ENCODE measurements around the gene ABCC3.
A peak's percentile ranks its signal among the peaks of the same experiment; 100 is the strongest.
"Not testable (repeated sequence)": the region's sequence is repeated elsewhere in the genome, so short reads cannot be mapped to it uniquely, and the experiment has no call there.

The ABCC3 gene

DNA sequence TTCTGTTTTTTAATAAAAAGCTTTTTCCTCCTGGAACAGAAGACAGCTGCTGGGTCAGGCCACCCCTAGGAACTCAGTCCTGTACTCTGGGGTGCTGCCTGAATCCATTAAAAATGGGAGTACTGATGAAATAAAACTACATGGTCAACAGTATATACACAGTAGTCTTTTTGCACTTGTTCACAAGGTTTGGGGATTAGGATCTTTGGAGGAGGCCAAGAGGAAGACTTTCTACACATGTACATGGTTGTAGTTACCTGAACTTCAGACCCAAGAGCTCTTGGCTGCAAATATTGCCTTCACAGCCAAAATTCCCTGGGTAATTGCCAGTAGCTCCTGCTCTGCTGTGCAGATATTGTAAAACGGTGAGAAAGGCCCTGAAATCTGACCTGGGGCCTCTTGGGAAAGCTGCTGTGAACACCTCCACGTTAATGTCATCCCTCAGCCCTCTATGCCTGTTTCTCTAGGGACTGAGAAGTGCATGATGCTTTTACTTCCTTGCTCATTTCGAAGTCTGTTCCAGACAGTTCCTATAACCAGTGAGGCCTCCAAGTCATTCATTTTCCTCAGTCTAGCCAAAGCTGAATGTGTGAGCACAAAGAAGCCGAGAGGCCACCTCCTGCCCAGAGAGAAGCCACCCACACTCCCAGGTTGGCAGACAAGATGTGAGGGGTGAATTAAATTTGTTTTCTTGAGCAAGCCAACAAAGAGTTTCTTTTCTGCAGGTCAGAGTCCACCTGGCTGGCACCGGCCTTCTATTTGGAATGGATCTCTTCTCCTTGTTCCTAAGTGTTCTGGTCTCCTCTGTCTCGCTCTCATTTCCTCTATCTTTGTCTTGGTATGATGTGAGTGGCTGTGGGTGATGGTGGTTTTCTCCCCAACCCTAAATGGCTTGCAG, 57.1 kb downstream of the ABCC3 start:
- FAIRE-seq: no peak
- DNase-seq (ENCODE audit: extremely low spot score, insufficient read length, low read depth): no peak

DNA sequence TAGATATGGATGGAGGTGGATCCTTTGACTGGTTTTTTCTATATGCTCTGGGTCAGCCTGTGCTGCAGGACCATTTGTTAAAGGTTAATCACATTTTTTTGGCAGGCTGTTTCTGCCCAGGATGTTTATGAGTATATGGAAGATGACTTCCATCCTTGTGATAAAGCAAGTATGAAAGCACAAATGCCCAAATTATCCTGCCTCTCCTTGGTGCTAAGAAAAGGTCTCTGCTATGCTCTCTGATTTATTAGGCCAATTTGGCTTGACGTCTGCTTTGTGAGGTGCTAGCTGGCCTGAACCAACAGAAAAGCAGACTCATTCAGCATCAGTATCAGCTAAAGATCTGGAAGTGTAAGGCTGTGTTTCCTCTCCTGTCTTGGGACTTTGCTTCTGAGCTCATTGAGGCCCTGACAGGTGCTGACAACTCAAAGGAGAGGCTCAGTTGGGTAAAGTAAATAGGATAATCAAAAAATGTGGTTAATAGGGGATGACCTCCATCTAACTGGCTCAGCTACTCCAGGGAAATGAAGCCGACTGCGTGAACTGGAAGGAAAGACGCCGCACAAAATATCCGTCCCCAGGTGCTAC, 57.9 kb downstream of the ABCC3 start:
- DNase-seq (ENCODE audit: extremely low spot score, insufficient read length, low read depth) (no peak), FAIRE-seq (no peak)

DNA sequence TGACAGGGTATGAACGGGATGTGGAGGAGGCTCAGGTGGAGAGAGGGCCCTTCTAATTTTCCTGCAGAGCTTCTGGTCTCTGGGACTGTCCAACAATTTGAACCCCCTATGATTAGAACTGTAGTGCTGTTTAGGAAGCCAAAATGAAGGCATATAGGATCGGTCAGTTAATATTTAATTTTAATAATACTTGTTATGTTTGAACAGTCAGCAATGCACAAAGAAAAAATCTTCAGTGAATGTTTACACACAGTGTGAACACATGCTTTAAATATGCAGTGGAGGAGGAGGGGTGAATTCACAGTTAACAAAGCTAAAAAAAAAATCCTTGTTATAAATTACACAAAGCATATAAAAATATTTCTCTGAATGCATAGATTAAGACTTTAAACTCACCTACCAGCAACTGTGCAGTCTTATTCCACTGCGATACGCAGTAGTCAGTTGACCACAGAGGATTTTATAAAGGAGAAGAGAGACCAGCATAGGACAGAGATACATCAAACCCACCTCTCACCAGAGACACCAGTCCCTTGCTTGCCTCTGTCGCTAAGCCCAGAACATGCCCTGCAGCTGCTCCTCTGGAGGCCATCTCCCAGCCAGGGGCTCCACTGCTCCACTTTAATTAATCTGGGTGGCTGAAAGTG, 58.5 kb downstream of the ABCC3 start:
- FAIRE-seq (no peak), DNase-seq (ENCODE audit: extremely low spot score, insufficient read length, low read depth) (no peak)

DNA sequence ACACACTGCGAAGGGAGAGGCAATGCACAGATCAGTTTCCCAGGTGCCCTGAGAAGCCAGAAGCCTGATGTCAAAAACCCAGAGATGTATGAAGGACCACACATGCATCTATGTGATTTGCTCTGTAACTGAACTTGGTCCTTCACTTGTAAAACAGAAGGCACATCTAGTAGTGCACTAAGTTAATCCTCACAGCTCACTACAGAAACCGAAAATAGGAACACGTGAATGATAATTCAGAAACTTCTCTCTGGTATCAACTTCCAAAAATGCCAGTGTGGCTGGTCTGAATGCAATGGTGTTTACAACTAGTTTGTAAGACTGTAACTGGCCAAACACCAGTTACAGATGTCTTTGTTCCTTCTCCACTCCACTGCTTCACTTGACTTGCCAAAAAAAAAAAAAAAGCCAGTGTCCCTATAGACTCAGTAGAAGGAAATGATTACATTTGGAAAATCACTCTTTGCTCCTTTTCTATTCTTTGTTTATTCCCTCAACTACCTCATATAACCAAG, 61.7 kb downstream of the ABCC3 start:
- no peak for FAIRE-seq
- no peak for DNase-seq (ENCODE audit: extremely low spot score, insufficient read length, low read depth)

DNA sequence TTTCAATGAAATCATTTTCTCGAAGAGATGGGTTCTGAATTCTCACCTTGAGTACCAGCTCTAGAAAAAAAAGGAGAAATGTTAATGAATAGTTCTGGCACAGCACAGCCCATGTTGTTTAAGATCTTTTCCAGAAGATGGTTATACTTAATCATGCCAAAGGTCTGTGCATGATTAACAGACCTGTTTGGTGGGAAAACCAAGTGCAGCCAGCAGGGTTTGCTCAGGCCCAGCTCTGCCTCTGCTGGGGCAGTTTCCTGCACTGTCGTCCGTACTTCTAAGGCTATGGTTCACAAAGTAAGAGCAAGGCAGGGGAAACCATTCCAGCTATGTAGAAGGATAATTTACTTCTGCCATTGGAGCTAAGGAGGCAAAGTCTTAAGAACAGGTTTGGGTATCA, 62.4 kb downstream of the ABCC3 start:
- FAIRE-seq (no peak), DNase-seq (ENCODE audit: extremely low spot score, insufficient read length, low read depth) (no peak)

DNA sequence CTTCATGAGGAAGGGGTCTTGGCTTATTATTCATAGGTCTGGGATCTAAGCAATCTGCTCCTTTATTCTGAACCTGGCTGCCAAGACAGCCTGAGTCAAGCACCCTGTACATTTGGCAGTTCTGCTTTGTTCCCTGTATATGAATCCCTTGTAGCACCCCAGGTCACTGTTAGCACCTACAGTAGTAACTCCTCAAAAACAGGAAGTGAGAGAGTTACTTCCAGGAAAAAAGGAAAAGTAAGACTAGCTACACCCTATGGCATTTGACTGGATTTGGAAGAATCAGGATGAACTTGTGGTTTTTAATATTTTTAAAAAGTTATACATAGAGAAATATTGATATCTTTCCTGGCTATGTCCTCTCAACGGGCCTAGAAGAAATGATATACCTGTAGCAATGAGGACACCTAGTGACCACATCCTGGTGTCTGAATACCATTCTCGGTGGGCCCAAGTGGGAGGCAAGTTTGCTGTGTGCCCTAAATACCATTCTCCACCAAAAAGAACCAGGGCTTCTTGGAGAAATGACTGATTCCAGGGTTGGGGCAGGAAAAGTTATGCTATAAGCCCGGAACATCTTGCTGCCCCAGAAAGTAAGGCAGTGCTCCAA, 63.1 kb downstream of the ABCC3 start:
- FAIRE-seq: no peak

DNA sequence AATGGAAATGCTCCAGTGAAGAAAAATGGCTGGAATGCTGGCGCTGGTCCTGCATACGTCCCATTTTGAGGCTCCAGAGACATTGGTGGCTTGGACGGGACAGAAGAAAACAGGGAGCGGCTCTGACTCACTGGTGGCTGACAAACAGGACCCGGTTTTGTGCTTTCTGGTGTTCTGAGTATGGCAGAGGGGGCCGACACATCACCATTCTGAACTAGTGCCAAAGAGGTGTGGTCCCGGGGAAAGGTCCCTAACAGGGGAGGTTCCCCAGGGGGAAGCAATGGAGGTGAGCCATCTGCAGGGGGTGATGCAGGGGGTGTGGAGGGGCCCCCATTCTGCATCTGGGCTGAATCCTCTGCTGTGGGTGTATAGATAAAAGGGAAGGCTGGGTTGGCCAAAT, 64.7 kb downstream of the ABCC3 start:
- DNase-seq (ENCODE audit: extremely low spot score, insufficient read length, low read depth): no peak
- FAIRE-seq: no peak

More for the DNA sequence above, 63.1 kb downstream of the ABCC3 start:
- DNase-seq (ENCODE audit: extremely low spot score, insufficient read length, low read depth): no peak

DNA sequence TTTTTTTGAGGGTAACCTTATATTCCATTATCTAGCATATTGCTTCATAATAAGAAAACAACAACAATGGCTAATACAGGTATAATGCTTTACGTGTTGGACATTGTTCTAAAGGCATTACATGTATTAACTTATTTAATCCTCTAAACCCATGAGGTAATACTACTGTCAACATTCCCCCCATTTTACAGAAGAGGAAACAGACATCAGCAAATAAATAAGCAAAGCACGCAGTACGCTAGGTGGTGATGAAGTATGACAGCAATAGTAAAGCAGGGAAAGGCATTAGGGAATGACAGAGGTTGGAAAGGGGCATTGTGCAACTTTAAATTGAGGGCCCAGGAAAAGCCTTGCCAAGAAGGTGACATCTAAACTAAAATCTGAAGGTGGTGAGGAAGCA, 68.5 kb downstream of the ABCC3 start:
- DNase-seq (ENCODE audit: extremely low spot score, insufficient read length, low read depth) (no peak), FAIRE-seq (no peak)

DNA sequence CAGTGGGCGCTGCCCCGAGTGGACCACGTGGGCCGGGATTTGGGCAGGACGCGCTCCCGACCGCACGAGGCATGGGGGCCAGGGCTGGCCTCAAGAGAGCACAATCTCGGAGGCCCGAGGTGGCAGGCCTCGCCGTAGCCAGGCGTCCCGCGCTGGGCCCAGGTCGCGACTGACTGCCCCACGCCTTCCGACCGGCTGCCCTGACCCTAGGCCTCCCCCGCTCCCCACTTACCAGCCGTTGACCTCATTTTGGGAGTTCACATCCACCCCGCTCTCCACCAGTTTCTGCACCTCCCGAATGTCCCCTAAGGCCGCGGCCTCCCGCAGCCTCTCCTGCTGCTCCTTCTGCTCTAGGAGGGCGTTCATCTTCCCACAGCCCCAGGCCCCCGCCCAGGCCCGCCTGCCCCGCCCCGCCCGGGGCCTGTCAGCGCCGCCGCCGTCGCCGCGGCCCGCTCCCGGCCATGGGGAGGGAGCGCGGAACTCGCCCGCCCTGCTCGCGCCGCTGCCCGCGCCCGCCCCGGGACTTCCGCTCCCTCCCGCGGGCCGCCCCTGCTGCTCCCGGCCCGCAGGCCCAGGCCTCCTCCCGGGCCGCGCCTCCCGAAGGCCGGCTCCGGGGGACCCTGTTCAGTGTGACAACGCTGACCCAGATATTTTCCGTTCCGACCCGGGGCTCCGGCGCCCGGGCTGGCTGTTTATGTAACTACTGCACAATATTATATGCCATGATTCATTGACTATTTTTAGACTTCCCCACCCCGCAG, 72.8 kb downstream of the ABCC3 start, which contains the start of gene ANKRD40:
TSS of gene ANKRD40 (minus strand) at position 626 of the 761 bp plus-strand sequence. CDS start at position 366, 260 bp downstream.
- FAIRE-seq (peak; percentile 68), DNase-seq (ENCODE audit: extremely low spot score, insufficient read length, low read depth) (peak; percentile 72)

DNA sequence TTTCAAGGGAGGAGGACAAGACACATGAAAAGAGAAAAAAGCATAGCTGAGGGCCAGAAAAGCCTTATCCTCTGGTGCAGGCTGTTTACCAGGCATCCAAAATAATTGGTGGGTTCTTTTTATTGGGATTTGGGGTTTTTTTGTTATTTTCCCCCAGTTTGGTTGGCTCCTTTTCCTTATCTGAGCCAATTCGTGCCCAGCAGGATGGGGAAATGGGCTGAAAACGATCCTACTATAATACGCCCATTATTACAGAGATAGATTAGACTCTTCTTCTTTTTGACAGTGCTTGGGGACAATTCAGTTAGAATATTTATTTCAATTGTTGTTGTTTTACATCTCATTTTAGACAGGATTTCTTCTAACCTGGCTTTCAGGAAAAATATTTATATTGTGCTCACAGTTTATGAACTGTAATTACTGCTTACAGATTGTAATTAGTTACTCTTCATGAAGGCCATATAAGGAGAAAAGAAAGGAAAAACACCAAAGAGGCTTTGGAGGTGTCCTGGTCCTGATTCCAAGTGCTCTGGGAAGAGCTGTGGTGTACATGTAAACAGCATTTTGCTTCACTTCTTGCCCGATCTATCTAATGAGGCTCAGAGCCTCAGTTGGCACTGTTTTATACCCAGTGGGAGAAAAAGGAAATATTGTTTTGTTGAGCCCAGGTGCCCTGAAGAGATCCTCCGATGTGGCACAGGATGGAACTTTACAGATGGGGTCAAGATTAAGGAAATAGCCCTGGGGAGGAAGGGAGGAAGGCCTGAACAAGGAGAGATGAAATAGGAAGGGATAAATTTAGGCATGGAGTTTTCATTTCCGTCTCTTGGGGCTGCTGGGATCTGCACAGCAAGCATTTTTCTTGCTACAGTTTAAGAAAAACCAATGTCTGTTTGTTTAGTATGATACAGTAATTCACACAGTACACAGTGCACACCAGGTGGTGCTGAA, 73.6 kb downstream of the ABCC3 start:
- DNase-seq (ENCODE audit: extremely low spot score, insufficient read length, low read depth): no peak
- FAIRE-seq: peak; percentile 38

DNA sequence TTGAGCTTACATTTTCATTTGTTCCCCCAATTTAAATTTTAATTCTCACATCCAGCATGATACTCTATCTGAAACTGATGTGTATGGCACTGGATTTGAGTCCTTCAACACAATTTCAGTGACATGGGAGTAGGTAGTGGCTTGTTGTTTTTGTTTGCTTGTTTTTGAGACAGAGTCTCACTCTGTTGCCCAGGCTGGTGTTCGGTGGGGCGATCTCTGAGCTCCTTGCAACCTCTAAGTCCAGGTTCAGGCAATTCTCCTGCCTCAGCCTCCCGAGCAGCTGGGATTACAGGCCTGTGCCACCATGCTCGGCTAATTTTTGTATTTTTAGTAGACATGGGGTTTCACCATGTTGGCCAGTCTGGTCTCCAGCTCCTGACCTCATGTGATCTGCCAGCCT, 74.4 kb downstream of the ABCC3 start:
- not testable (repeated sequence) for DNase-seq (ENCODE audit: extremely low spot score, insufficient read length, low read depth); FAIRE-seq

DNA sequence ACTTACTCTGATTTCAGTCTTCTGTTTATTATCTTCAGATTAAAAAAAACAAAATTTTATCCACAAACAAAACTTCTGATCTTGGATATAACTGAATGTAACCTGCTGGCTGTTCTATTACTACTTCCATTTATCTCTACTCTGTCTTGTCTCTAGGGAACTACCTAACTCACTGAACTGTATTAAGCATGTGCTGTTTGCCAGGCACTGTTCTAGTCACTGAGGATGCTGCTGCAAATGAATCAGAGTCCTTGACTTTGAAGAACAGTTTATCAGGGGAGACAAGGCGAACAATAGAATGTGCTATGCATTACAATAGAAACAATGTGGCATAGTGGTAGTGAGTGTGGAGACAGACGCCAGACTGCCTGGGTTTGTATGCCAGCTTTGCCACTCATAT, 75.3 kb downstream of the ABCC3 start:
- FAIRE-seq (no peak), DNase-seq (ENCODE audit: extremely low spot score, insufficient read length, low read depth) (no peak)

DNA sequence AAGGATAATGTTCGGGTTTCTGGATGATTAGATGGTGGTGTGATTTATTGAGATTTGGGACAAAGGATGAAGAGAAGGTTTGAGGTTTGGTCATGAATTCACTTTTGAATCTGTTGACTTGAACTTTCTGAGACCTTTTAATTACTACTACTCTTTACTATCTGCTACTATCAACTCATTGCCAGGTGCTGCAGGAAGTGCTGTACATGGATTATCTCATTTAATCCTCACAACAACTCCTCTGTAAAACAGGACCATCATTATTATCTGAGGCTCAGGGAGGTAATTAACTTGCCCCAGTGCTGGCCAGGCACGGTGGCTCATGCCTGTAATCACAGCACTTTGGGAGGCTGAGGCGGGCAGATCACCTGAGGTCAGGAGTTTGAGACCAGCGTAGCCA, 76.0 kb downstream of the ABCC3 start:
- no peak for FAIRE-seq

DNA sequence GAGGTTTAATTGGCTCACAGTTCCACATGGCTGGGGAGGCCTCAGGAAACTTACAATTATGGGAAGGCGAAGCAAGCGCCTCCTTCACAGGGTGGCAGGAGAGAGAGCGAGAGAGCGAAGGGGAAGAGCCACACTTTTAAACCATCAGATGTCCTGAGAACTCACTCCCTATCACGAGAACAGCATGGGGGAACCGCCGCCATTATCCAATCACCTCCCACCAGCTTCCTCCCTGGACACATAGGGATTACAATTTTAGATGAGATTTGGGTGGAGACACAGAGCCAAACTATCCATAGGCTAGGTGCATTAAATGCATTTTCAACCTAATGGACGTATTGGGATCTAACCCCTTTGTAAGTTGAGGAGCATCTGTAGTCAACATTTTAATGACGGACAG, 78.0 kb downstream of the ABCC3 start:
- FAIRE-seq: no peak
- no peak for DNase-seq (ENCODE audit: extremely low spot score, insufficient read length, low read depth)

More for the DNA sequence above, 76.0 kb downstream of the ABCC3 start:
- no peak for DNase-seq (ENCODE audit: extremely low spot score, insufficient read length, low read depth)

DNA sequence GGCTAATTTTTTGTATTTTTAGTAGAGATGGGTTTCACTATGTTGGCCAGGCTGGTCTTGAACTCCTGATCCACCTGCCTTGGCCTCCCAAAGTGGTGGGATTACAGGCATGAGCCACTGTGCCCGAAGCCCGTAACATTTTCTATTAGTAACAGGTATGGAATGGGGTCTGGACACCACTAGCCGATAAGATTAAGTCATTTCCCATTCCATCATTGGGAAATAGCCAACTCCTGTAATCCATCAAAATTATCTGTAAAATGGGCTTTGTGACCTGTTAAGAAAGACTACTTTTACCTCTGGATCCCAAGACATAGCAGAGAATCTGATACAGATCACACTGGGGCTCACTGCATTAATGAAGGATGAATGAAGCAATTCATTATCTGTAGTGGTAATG, 80.8 kb downstream of the ABCC3 start:
- DNase-seq (ENCODE audit: extremely low spot score, insufficient read length, low read depth): no peak
- FAIRE-seq: no peak

DNA sequence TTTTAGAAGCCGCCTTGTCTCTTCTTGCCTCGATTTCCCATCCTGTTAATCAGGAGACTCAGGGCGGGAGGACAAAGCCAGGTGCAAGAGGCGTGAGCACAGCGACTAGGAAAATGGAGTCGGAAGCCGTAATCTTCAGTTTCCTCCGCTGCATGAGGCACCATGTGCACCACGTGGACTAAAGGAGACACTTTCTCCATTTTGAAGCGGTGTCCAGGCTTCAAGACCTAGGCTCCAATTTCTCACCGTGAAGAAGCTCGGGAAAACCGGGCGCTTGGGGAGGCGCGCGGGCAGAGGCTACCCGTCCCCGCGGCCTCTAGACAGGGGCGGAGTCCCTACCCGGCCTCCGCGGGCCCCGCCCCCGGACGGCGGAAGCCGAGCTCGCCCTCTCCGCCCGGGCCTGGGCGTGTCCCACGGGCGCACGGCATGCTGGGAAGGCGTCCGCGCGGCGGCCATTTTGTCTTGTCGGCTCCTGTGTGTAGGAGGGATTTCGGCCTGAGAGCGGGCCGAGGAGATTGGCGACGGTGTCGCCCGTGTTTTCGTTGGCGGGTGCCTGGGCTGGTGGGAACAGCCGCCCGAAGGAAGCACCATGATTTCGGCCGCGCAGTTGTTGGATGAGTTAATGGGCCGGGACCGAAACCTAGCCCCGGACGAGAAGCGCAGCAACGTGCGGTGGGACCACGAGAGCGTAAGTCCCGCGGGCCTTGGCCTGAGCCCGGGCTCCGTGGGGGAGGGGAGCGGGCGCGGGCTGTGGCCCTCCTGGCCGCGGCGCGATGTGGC, 84.7 kb downstream of the ABCC3 start, which contains the start of gene LUC7L3:
TSS of gene LUC7L3 (plus strand) at position 460 of the 780 bp plus-strand sequence. CDS start at position 590, 130 bp downstream.
- peak; percentile 96 for DNase-seq (ENCODE audit: extremely low spot score, insufficient read length, low read depth)
- peak; percentile 87 for FAIRE-seq

DNA sequence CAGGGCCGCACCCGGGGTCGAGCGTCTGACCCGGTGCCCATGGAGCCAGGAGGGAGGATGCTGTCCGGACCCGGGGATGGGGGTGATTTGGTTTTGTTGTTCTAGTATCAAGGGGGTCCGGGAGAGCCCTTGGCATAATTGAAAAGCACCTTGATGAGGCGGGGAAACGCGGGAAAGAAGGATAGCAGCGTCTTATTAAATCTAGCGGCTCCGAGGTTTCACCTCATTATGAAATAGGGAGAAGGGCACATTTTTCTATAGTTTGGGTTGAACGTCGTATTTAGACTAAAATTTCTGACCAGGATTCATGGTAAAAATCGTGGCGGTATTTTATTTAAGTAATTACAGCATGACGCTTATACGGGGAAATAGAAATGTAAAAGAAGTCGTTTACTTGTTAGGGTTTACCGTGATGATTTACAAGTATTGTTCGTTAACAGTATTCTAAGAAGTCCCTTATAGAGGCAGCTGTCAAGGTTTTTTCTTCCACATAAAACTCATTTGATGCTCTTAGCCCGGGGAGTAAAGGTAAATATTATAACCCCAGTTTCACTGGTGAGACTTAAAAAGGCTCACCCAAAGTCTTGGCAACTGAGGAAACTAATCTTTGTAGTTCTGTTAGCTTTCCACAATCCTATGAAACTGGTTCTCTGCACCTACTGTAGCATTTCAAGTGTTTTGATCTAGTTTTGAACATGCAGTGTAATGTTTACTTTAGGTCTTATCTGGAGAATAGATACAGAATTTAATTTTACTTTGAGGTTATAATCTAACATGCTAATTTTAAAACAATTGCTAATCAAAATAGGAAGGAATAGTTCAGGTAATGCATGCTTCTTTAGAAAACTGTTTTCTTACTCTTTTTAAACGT, 85.5 kb downstream of the ABCC3 start:
- no peak for DNase-seq (ENCODE audit: extremely low spot score, insufficient read length, low read depth)
- no peak for FAIRE-seq

All from GM18507 (cell line).